ENCODE results near the gene RBM20. TPM values are rescaled to one million over a fixed set of nuclear protein-coding genes. Genes with fewer than 3 reads are reported as not detected.
A peak's percentile ranks its signal among the peaks of the same experiment; 100 is the strongest.

Gene RBM20
- total RNA-seq, 1 donor from 2014 or later, result 101 TPM

- Histone ChIP-seq H3K9me3 (replicated peaks) (no peaks in the 10 kb centered on the region), H3K36me3 (peaks cover 26% of the 10 kb centered on the region), H3K4me1 (peaks cover 77% of the 10 kb centered on the region), H3K27me3 (ENCODE audit: low read depth) (no peaks in the 10 kb centered on the region), H3K27ac (replicated peaks) (no peak overlapping the region), H3K4me3 (no peak overlapping the region)
- TF ChIP-seq CTCF (IDR thresholded peaks at IDR 0.05; ENCODE audit: borderline replicate concordance), result no peak
- intact Hi-C loops (cut with micrococcal nuclease), result no loop called here
- DNase-seq, result no peak
Measured at GRCh38 chr10:110876788-110877187, 232.7 kb downstream of the RBM20 start.

GRCh38 chr10:110880012-110880411 is 235.9 kb downstream of the RBM20 start:
- Histone ChIP-seq H3K9me3 (replicated peaks) (no peaks in the 10 kb centered on the region), H3K27me3 (ENCODE audit: low read depth) (no peaks in the 10 kb centered on the region), H3K4me1 (peaks cover 71% of the 10 kb centered on the region), H3K36me3 (peaks cover 56% of the 10 kb centered on the region), H3K4me3 (peak overlapping the region; percentile 52), H3K27ac (replicated peaks) (peak overlapping the region; percentile 75)
- no peak for TF ChIP-seq CTCF (IDR thresholded peaks at IDR 0.05; ENCODE audit: borderline replicate concordance)
- DNase-seq, result no peak
- intact Hi-C loops (cut with micrococcal nuclease), result loop anchor here (10.0 kb wide), 1 partner anchor 275 kb away; no protein-coding TSS in a partner anchor

GRCh38 chr10:110881247-110881646 is 237.1 kb downstream of the RBM20 start:
- no peak for TF ChIP-seq CTCF (IDR thresholded peaks at IDR 0.05; ENCODE audit: borderline replicate concordance)
- intact Hi-C loops (cut with micrococcal nuclease), result loop anchor here (10.0 kb wide), 1 partner anchor 276 kb away; no protein-coding TSS in a partner anchor
- H3K4me1 ChIP-seq, result peaks cover 66% of the 10 kb centered on the region
- H3K27me3 ChIP-seq (ENCODE audit: low read depth), result no peaks in the 10 kb centered on the region
- H3K9me3 ChIP-seq (replicated peaks), result no peaks in the 10 kb centered on the region
- peaks cover 62% of the 10 kb centered on the region for H3K36me3 ChIP-seq
- peak overlapping the region; percentile 52 for H3K4me3 ChIP-seq
- peak overlapping the region; percentile 75 for H3K27ac ChIP-seq (replicated peaks)
- DNase-seq, result no peak

- Histone ChIP-seq H3K4me3 (peak overlapping the region; percentile 52), H3K27ac (replicated peaks) (peak overlapping the region; percentile 75), H3K36me3 (peaks cover 59% of the 10 kb centered on the region), H3K27me3 (ENCODE audit: low read depth) (no peaks in the 10 kb centered on the region), H3K4me1 (peaks cover 62% of the 10 kb centered on the region), H3K9me3 (replicated peaks) (no peaks in the 10 kb centered on the region)
- DNase-seq, result no peak
- intact Hi-C loops (cut with micrococcal nuclease), result loop anchor here (10.0 kb wide), 1 partner anchor 277 kb away; no protein-coding TSS in a partner anchor
- TF ChIP-seq CTCF (IDR thresholded peaks at IDR 0.05; ENCODE audit: borderline replicate concordance), result no peak
Measured at GRCh38 chr10:110881905-110882304, 237.8 kb downstream of the RBM20 start.

GRCh38 chr10:110883924-110884323 is 239.8 kb downstream of the RBM20 start:
- peak overlapping the region; percentile 1 for H3K27ac ChIP-seq (replicated peaks)

More at GRCh38 chr10:110883924-110884323, 239.8 kb downstream of the RBM20 start:
- DNase-seq, result no peak
- H3K4me3 ChIP-seq, result peak overlapping the region; percentile 52
- TF ChIP-seq CTCF (IDR thresholded peaks at IDR 0.05; ENCODE audit: borderline replicate concordance), result no peak
- H3K27me3 ChIP-seq (ENCODE audit: low read depth), result no peaks in the 10 kb centered on the region
- H3K36me3 ChIP-seq, result peaks cover 70% of the 10 kb centered on the region
- H3K9me3 ChIP-seq (replicated peaks), result no peaks in the 10 kb centered on the region
- peaks cover 54% of the 10 kb centered on the region for H3K4me1 ChIP-seq
- intact Hi-C loops (cut with micrococcal nuclease), result loop anchor here (10.0 kb wide), 1 partner anchor 279 kb away; no protein-coding TSS in a partner anchor

All from left ventricle myocardium inferior (tissue), 1 donor.